A549 (cell line): Measurements from ENCODE around the gene NINL.

ENCODE experiments used
- CTCF ChIP-seq: fragments of >200 bp; sonication (Bioruptor Twin); formaldehyde crosslinking; IDR thresholded peaks from 3 replicates; pipeline ENCODE4 v1.5.1; 2016
- POLR2A ChIP-seq: IDR thresholded peaks from 2 replicates; pipeline ENCODE4 v1.6.1; 2012; ENCODE audit warnings: mild to moderate bottlenecking, low read length
- REST ChIP-seq: fragments of 200-600 bp; sonication (generic); IDR thresholded peaks from 2 replicates; pipeline ENCODE4 v1.6.1; 2016; ENCODE audit warnings: antibody characterized with exemption, mild to moderate bottlenecking, moderate library complexity

DNA sequence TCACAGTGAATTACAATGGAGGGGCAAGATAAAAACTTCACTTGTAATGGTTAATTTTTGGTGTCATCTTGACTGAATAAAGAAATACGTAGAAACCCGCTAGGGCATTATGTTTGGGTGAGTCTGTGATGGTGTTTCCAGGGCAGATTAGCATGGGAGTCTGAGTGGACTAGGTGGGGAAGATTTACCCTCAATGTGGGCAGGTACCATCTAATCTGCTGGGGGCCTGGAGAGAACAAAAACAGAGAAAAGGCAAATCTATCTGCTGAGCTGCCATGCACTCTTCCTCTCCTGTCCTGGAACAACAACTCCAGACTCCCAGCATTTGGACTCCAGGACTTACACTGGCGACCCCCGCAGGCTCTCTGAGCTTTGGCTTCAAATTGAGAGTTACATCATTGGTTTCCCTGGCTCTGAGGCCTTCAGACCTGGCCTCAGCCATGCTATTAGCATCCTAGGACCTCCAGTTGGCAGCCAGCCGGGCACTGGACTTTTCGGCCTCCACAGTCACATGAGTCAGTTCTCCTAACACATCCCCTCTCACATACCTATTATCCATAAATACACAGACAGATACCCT lies 19.7 kb downstream of the NINL start:
- no peak for TF ChIP-seq POLR2A
- no peak for TF ChIP-seq REST
- TF ChIP-seq CTCF = no peak
